Neutrophil (primary cell): ENCODE data around the gene PHC2.

Experiments
- H3K27ac ChIP-seq: fragments of 200-600 bp; sonication (generic); 2 replicates; pipeline ENCODE4 v1.5.1; 2016; ENCODE audit warnings: mild to moderate bottlenecking, moderate library complexity
- H3K27me3 ChIP-seq: fragments of 200-600 bp; sonication (generic); 2 replicates; pipeline ENCODE4 v1.6.0; 2016; ENCODE audit warnings: mild to moderate bottlenecking
- H3K36me3 ChIP-seq: fragments of 200-600 bp; sonication (generic); 2 replicates; pipeline ENCODE4 v1.5.1; 2017
- H3K4me1 ChIP-seq, 2 experiments: fragments of 200-600 bp in 1 of 2; sonication (generic) in 1 of 2; 1 replicate in 1 of 2; 2 replicates in 1 of 2; pipeline versions ENCODE4 v1.5.1 to v1.6.1; 2013 to 2016; ENCODE audit warnings: low read depth in 1 of 2, low read length in 1 of 2, mild to moderate bottlenecking in 1 of 2, moderate library complexity in 1 of 2; ENCODE audit not compliant: control insufficient read depth in 1 of 2, insufficient read depth in 1 of 2
- H3K4me3 ChIP-seq, 2 experiments: fragments of 200-600 bp in 1 of 2; sonication (generic) in 1 of 2; 1 replicate in 1 of 2; 2 replicates in 1 of 2; pipeline ENCODE4 v1.5.1; 2013 to 2016; ENCODE audit warnings: low read depth in 1 of 2, low read length in 1 of 2, mild to moderate bottlenecking in 1 of 2, moderate library complexity in 1 of 2
- H3K9me3 ChIP-seq: fragments of 200-600 bp; sonication (generic); 2 replicates; pipeline ENCODE4 v1.5.1; 2016
- CTCF ChIP-seq: fragments of 200-600 bp; sonication (generic); IDR thresholded peaks from 2 replicates; pipeline ENCODE4 v1.5.1; 2016; ENCODE audit warnings: antibody characterized with exemption

The PHC2 gene

GRCh38 chr1:33426916-33427315 is 4.0 kb downstream of the PHC2 start:
- H3K9me3 ChIP-seq, result no peaks in the 10 kb centered on the region
- H3K27ac ChIP-seq, result no peak overlapping the region
- peaks cover 41% of the 10 kb centered on the region for H3K27me3 ChIP-seq
- no peak overlapping the region for H3K4me3 ChIP-seq
- no peak for TF ChIP-seq CTCF
- H3K4me1 ChIP-seq, result peaks cover 8 to 15% of the 10 kb centered on the region in 2 experiments
- no peaks in the 10 kb centered on the region for H3K36me3 ChIP-seq

- no peak for TF ChIP-seq CTCF
- H3K4me1 ChIP-seq, result peaks cover 8 to 10% of the 10 kb centered on the region in 2 experiments
- H3K4me3 ChIP-seq, result no peak overlapping the region
- H3K9me3 ChIP-seq, result no peaks in the 10 kb centered on the region
- H3K27ac ChIP-seq, result no peak overlapping the region
- H3K36me3 ChIP-seq, result no peaks in the 10 kb centered on the region
- H3K27me3 ChIP-seq, result peaks cover 31% of the 10 kb centered on the region
Observed at GRCh38 chr1:33425900-33426299, 5.0 kb downstream of the PHC2 start.

GRCh38 chr1:33424610-33425009 is 6.3 kb downstream of the PHC2 start:
- no peak overlapping the region for H3K4me3 ChIP-seq
- H3K4me1 ChIP-seq, result peaks cover 0 to 1% of the 10 kb centered on the region in 2 experiments
- H3K27me3 ChIP-seq, result peaks cover 18% of the 10 kb centered on the region
- TF ChIP-seq CTCF, result no peak
- no peak overlapping the region for H3K27ac ChIP-seq
- no peaks in the 10 kb centered on the region for H3K9me3 ChIP-seq
- no peaks in the 10 kb centered on the region for H3K36me3 ChIP-seq

- Histone ChIP-seq H3K36me3 (no peaks in the 10 kb centered on the region), H3K4me3 (no peak overlapping the region), H3K9me3 (no peaks in the 10 kb centered on the region), H3K27ac (no peak overlapping the region), H3K4me1 (no peaks in the 10 kb centered on the region), H3K27me3 (peaks cover 14% of the 10 kb centered on the region)
- no peak for TF ChIP-seq CTCF
Observed at GRCh38 chr1:33424205-33424604, 6.7 kb downstream of the PHC2 start.

GRCh38 chr1:33420870-33421775 is 9.8 kb downstream of the PHC2 start:
- H3K27ac ChIP-seq, result no peak overlapping the region
- no peaks in the 10 kb centered on the region for H3K36me3 ChIP-seq
- H3K27me3 ChIP-seq, result no peaks in the 10 kb centered on the region
- no peaks in the 10 kb centered on the region for H3K4me1 ChIP-seq
- H3K9me3 ChIP-seq, result no peaks in the 10 kb centered on the region
- no peak overlapping the region for H3K4me3 ChIP-seq
- no peak for TF ChIP-seq CTCF
